RKO (cell line): ENCODE results near the gene SLC35A2.
"Not testable (repeated sequence)": the region's sequence is repeated elsewhere in the genome, so short reads cannot be mapped to it uniquely, and the experiment has no call there.

Experiments
- DNase-seq: peaks from one replicate; pipeline ENCODE4 v3.0.0-alpha.2; 2016; ENCODE audit warnings: low spot score

The SLC35A2 gene

DNA sequence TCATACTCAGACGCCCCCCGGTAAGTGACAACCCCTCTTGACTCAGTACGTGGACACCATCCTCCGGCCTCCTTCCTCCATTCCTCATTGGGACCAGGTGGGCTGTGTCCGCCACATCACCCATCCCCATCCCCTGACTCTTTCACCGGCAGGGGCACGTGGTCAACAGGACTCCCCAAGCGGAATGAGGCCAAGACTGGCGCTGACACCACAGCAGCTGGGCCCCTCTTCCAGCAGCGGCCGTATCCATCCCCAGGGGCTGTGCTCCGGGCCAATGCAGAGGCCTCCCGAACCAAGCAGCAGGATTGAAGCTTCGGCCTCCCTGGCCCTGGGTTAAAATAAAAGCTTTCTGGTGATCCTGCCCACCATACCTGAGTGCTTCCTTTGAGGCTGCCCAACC is 8.7 kb downstream of the SLC35A2 start:
- no peak for DNase-seq

DNA sequence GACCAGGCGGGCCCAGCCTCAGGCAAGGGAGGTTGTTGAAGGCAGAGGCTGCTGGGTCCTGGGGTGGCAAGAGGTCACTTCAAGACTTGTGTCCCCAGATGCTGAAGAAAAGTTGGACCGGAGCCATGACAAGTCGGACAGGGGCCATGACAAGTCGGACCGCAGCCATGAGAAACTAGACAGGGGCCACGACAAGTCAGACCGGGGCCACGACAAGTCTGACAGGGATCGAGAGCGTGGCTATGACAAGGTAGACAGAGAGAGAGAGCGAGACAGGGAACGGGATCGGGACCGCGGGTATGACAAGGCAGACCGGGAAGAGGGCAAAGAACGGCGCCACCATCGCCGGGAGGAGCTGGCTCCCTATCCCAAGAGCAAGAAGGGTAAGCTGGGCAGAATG is 9.3 kb downstream of the SLC35A2 start:
- no peak for DNase-seq

DNA sequence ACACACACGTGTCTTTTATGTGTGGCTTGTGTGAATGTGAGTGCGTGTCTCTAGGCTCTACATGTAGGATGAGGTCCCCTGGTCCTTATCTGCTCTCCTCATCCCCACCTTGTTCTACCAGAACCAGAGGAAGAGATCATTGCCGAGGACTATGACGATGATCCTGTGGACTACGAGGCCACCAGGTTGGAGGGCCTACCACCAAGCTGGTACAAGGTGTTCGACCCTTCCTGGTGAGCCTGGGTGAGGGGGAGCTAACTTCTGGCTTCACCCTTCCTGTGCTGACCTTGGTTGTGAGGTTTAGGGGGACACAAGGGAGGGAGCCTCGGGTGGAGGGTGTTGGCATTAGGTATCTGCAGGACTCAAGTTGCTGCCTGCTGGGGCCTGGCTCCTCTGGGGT is 10.4 kb downstream of the SLC35A2 start:
- DNase-seq: no peak

DNA sequence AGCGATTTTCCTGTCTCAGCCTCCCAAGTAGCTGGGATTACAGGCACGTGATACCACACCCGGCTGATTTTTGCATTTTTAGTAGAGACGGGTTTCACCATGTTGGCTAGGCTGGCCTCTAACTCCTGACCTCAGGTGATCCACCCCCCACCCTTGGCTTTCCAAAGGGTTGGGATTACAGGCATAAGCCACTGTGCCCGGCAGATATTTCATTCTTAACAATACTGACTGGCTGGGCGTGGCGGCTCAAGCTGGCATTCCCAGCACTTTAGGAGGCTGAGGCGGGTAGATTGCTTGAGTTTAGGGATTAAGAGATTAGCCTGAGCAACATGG is 12.4 kb downstream of the SLC35A2 start:
- no peak for DNase-seq

DNA sequence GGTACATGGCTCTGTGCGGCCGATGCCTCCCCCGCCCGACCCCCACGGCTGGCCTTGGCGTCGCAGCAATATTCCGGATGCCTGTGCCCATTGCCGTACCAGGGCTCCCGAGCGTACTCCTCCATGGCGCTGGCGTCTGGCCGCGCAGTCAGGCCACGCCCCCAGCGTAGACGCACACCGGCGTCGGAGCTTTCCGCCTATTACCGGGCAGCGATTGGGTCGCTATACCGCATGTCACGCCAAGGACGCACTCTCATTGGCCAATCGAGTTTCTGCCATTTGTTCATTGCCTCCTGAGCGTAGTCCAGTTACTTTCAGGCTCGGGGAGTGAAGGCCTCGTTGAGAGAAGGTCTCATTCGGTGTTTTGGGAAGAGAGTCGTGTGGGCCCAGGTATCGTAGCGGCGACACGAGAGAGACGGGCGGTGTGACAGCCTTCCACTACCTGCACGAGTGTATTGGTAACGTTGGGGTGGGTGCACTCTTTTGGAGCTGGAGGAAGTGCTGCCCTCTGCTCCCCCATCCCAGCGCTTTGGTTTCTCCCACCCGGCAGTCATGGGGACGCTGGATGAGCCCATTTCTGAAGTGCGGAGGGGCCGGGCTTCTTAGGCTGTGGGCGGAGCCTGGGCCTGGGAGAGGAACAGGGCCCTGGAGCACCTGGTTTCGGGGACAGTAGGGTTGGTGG is 13.7 kb downstream of the SLC35A2 start, which contains the start of the genes PQBP1 and TIMM17B:
Gene PQBP1, plus strand, starts transcription at position 306 of the 682 bp plus-strand sequence. CDS start 580 bp downstream, outside the sequence.
Gene TIMM17B, minus strand, starts transcription at position 144 of the 682 bp plus-strand sequence. Its CDS starts 19 bp downstream, at position 125.
- peak; percentile 95 for DNase-seq

DNA sequence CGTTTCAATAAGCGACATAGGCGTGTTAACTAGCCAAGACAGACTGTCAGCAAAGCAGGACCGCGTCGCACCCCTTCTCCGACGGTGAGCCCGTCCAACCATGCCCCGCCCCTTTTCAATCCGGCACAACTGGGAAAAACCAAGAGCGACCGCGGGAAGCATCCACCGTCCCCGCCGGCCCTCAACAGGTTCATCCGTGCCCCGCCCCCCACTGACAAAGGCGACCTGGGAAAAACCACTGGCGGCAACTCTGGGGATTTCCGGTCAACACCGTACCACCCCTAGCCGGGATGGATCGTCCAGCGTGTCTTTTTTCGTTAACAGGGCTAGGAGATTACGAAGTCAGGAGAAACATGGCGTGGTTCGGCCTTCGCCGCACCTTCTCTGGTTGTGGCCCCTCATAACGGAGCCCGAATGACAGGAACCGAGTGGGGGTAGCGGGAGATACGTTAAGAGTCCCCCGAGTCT is 14.3 kb downstream of the SLC35A2 start:
- peak; percentile 84 for DNase-seq

DNA sequence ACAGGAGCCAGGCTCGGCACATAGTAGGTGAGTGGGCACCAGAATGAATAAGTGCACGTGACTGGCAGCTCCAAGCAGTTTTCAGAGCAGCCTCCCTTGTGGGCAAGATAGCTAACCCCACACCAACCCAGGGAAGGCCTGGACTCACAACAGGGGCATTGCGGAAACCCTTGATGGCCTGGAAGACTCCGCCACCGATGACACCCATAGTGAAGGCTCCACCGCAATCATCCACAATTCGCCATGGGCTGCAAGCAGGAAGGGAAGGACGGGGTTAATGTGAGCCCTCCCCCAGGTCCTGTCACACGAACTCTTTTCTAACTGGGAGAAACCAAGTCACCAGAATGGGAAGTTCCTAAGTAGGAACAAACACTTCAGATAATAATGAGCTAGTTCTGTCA is 14.8 kb downstream of the SLC35A2 start:
- DNase-seq: peak; percentile 61

DNA sequence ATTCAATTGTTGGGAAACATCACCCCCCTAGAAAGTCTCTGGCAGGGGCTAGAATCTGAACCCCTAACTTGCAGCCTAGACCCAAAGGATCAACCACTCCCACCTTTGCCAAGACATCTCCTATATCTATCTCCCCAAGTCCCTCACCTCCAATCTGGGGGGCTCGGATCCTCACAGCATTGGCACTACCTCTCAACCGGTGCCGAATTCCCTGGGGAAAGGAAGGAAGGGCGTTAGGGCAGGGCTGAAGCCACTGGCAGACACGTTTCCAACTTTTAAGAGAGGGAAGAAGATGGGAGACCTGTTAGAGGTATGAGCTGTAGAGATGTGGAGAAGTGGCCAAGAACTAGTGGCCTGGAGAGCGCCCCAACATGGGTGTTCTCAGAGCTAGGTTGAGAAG is 16.6 kb downstream of the SLC35A2 start:
- no peak for DNase-seq

DNA sequence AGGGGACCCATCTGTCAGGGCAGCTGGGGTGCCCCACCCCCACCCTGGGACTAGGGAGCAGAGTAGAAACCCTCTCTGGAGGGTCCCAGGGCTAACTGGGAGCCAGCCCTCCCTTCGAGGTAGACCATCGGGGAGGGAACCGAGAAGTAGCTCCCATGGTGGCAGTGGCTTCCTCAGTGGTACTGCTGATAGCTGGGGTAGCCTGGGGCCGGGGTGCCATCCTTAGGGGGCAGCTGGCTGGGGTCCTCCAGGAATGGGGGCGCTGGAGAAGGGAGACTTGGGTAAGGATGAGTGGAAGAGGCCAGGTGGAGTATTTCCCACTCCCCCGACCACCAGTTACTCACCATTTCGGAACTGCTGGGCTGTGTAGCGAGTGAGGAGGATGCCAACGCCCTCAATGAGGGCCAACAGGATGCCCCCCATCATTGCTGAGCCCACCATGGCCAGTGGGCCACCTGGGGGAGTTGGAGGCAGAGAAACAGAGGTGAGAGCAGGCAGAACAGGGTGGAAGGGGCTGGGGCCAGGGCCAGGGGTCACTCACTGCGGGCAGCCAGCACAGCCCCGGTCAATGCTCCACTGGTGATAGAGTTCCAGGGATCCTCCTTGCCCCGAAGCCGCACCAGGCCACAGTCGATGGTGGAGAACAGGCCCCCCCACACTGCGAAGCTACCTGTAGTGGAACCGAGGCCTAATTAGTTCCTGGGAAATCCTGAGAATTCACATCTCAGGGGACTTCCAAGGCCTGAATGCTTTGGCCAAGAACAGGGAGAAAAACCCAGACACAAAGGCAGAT is 17.7 kb downstream of the SLC35A2 start:
- DNase-seq: no peak

DNA sequence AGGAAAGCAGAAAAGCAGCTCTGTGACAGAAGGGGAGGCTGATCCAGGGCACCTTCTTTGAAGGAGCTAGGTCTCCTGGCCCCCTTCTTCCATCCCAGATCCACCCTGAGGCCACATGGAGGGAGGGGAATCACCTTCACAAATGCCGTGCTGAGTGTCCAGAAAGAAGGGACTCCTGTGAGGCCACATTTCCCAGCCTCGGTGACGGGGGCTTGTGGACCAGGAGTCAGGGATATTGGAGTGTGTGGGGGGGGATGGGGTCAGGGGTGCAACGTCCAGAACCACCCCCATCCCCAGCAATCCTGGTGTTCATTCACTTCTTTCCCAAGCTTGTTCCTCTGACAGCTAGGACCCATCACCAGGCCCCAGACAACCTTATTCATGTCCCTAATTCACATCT is 18.6 kb downstream of the SLC35A2 start:
- no peak for DNase-seq

DNA sequence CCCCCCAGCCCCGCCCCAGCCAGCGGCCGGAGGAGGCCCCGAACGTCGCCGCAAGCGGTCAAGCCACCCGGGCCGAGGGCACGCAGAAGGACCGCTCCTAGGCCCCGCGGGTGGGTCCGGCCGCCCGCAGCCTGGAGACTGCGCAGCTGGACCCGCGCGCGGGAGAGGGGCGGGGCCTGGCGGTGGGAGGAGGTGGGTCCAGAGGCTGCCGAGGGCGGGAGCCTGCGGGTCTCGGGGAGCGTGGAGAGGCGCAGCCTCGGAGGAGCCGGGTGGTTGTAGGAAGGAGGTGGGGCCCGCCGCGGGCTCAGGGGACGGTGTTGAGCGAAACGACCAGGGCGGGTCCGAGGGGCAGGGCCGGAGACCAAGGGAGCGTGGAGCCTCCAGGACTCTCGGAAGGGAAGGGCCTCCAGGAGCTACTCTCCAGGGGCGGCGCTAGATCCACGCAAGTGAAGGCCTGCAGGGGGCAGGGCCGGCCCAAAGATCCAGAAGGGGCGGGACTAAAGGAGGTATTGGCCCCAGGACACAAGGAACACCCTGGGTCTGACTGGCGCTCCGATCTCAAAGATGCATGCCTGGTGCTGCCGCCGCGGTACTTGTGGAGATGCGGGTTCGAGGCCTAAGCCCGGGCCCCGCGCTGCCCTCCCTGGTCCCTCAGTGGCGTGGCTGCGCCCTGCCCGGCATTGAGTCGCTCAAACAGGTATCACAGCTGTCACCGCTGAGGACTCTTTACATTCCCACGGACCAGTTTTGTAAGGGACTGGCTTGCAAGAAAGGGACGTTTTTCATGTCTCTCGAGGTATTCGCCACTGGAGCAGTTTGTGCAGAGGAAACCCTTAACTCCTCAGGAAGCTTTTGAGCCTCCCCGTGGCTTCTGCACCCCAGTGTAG is 19.8 kb downstream of the SLC35A2 start:
- DNase-seq: peak; percentile 87

DNA sequence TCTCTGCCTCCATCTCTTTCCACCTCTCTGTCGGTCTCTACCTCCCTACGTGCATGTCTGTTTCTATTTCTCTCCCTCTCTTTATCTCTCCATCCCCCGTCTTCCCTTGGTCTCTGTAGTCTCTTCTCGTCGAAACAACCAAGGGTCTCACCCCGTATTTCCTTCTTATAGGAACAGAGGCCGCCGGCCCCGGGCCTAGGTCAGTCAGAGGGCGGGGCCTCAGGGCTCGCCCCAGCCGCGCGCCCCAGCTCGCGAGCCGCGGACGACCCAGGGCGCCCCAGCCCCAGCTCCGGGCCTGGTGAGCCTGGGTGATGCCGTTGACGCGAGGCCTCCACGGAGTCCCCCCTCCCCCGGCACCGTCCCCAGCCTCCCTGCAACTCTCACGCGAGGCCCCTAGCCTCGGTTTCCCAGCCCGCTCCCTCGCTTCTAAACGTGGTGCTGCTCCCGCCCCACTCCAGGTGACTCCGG is 20.5 kb downstream of the SLC35A2 start:
- DNase-seq: no peak

DNA sequence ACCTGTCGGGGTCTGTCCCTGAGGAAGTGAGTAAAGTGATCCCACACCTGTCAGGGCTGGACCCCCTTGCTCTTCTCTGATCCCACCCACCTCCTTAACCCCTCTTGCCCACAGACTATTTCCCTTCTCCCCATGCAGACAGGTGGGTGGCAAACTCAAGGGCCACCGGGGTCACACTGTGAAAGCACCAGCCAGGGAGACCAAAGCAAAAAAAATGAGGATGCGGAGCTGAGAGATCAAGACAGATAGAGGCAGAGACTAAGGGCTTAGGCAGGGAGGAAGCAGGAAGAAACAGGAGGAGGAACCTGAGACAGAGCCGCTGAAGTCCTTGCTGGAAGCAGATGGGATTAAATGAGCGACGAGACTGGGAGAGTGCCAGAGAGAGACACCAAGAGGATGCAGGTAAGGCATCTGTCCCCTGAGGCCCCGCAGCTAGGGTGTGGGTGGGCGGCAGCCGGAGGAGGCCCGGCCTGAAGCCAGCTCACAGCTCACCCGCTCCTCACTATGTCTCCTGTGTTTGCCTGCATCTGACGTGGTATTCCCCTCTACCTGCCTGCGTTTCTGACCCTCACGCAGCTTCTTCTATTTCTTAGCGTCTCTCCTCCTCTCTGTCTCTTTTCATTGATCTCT is 21.0 kb downstream of the SLC35A2 start:
- no peak for DNase-seq

DNA sequence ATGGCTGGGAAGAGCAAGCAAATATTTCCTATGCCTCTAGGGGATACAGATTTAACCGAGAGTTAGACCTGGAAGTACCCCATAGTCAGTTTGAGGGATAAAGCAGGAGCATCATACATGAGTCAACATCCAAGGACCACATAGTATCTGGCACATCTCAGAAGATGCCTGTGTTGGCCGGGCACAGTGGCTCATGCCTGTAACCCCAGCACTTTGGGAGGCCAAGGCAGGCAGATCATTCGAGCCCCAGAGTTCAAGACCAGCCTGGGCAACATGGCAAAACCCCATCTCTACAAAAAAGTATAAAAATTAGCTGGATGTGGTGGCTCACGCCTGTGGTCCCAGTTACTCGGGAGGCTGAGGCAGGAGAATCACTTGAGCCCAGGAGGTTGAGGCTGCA is 24.9 kb downstream of the SLC35A2 start:
- DNase-seq: not testable (repeated sequence)

DNA sequence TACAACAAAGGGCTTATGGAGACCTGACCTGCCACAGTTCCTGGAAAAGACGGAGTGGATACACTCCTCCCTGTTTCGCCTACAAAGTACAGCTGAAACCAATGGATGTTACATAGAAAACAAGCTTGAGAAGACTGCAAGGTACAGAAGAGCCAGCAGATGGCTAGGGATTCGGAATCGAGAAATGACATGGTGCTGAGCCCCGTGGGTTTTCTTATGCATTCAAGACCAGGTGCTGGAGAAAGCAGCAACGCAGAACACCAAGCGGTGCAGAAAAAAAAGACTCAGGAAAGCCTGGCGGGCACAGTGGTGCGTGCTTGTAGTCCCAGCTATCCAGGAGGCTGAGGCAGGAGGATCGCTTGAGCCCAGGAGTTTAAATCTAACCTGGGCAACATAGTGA is 27.7 kb downstream of the SLC35A2 start:
- DNase-seq: no peak

DNA sequence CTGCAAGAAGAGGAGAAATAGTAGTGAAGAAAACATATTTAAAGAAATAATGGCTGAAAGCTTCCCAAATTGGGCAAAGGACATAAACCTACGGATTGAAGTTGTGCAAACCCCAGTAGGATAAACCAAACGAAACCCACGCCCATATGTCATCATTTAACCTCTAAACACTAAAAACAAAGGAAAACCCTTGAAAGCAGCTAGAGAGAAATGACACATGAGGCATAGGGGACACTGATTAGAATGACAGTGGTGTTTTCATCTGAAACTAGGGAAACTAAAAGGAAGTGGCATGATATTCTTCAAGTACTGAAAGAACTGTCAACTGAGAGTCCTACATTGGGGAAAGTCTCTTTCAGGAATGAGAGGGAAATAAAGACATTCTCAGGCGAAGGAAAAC is 34.5 kb downstream of the SLC35A2 start:
- not testable (repeated sequence) for DNase-seq

DNA sequence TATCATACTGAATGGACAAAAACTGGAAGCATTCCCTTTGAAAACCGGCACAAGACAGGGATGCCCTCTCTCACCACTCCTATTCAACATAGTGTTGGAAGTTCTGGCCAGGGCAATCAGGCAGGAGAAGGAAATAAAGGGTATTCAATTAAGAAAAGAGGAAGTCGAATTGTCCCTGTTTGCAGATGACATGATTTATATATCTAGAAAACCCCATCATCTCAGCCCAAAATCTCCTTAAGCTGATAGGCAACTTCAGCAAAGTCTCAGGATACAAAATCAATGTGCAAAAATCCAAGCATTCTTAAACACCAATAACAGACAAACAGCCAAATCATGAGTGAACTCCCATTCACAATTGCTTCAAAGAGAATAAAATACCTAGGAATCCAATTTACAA is 39.4 kb downstream of the SLC35A2 start:
- DNase-seq: not testable (repeated sequence)

DNA sequence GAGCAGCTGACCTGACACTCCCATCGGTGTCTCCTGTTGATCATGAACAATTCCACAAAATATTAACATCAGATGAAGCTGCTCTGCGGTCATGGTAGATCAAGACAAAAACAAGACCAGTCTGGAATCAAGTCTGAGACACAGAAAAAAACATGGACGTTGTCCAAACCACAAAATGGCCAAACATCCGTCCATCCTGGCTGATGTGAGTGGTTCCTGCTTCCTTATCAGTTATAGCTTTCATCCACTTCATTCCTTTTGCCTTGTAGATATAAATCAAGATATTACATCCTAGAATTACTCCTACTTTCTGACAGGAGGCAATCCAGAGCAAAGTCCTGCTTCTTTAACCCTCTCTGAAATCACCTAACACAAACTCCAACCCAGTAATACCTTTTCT is 47.2 kb downstream of the SLC35A2 start:
- DNase-seq: no peak

DNA sequence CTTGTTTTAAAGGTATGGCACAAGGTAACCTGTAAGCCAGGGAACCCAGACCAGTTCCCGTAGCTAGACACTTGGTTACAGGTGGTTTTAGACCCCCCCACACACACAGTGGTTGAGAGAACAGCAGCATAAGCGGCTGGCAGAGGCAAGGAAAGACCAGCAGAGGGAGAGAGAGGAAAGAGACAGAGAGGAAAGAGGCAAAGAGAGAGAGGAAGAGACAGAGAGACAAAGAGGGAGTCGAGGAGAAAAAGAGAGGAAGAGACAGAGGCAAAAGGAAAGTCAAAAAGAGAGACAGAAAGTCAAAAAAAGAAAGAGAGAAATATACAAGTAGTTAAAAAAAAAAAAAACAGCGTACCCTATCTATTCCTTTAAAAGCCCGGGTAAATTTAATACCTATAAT is 56.5 kb downstream of the SLC35A2 start:
- DNase-seq: no peak

DNA sequence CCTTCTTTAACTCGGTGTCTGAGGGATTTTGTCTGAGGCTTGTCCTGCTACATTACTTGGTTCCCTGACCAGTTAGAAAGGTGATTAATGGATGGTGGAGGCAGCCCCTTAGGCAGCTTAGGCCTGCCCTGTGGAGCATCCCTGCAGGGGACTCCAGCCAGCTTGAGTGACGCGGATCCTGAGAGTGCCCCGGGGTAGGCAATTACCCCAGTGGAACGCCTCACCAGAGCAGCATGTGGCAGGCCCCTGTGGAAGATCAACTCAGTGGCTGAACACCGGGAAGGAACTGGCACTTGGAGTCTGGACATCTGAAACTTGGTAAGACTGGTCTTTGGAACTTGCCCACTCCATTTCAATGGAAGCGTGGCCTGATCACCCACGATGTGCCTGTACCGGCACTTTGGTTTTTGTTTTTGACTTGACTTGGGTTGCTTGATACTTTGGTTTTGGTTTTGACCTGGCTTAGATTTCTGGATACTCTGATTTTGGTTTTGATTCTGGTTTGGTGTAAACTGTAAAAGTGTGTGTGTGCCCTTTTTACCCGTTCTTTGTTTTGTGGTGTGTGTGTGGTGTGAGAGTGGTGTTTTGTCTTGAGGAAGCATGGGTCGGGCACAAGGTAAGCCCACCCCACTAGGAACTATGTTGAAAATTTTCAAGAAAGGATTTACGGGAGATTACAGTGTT is 57.2 kb downstream of the SLC35A2 start:
- DNase-seq: not testable (repeated sequence)

DNA sequence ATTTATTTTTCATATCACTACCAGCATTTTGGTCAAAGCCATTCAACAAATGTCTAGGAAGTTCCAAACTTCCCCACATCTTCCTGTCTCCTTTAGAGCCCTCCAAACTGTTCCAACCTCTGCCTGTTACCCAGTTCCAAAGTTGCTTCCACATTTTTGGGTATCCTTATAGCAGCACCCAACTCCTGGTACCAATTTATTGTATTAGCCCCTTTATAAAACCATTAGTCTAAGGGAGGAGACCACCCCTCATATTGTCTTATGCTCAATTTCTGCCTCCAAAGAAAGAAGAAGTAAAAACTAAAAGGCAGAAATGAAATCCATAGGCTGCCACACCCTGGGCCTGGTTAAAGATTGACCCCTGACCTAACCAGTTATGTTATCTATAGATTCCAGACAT is 58.0 kb downstream of the SLC35A2 start:
- DNase-seq: not testable (repeated sequence)
